Calu3 (cell line): ENCODE results near the gene C19orf18. TPM values are rescaled to one million over a fixed set of nuclear protein-coding genes. Genes with fewer than 3 reads are reported as not detected.

Experiments used
- BruUV-seq: library from RNA; stranded (reverse); fragments of 400-500 nt; replicated peaks from 2 replicates; lab custom pipeline; 2021; lab: Mats Ljungman, UMichigan
- CTCF ChIA-PET: fragments of 300-600 bp; sonication (Branson Sonifier 250); formaldehyde crosslinking; loops from one replicate; lab custom pipeline; 2022; ENCODE audit warnings: antibody characterized with exemption; lab: Charles Lee
- DNase-seq: peaks from one replicate; pipeline ENCODE4 v3.0.0; 2022
- H3K27ac Mint-ChIP-seq: one replicate; pipeline ENCODE4 v1.8.0; 2022; ENCODE audit warnings: mixed read lengths; ENCODE audit not compliant: unreplicated experiment
- H3K27me3 Mint-ChIP-seq: one replicate; pipeline ENCODE4 v1.8.0; 2022; ENCODE audit warnings: mixed read lengths; ENCODE audit not compliant: unreplicated experiment
- H3K36me3 Mint-ChIP-seq: one replicate; pipeline ENCODE4 v1.8.0; 2022; ENCODE audit warnings: mild to moderate bottlenecking, moderate library complexity, mixed read lengths; ENCODE audit not compliant: insufficient read depth, unreplicated experiment
- H3K4me1 Mint-ChIP-seq: one replicate; pipeline ENCODE4 v1.8.0; 2022; ENCODE audit warnings: mild to moderate bottlenecking, low read depth, mixed read lengths; ENCODE audit not compliant: unreplicated experiment
- H3K4me3 Mint-ChIP-seq: one replicate; pipeline ENCODE4 v1.8.0; 2022; ENCODE audit warnings: mild to moderate bottlenecking, low read depth, moderate library complexity, mixed read lengths; ENCODE audit not compliant: unreplicated experiment
- H3K9me3 Mint-ChIP-seq: one replicate; pipeline ENCODE4 v1.8.0; 2022; ENCODE audit warnings: low read depth, mixed read lengths; ENCODE audit not compliant: unreplicated experiment
- intact Hi-C: fragments of 100-400 bp; cut with micrococcal nuclease; formaldehyde crosslinking; loops from one replicate; pipeline ENCODE4 v1.10.0; 2022; ENCODE audit not compliant: unreplicated experiment
- total RNA-seq: library from RNA; stranded (reverse); gene quantifications from 2 replicates; pipeline ENCODE4 v1.2.3, GENCODE V29; 2022
- TF ChIP-seq, protein P1 (sequence below): fragments of 200-600 bp; IDR thresholded peaks from one replicate; pipeline ENCODE4 v1.8.0; 2022; ENCODE audit warnings: antibody characterized with exemption; ENCODE audit not compliant: unreplicated experiment

The C19orf18 gene
- total RNA-seq, 1 experiment from 2014 or later = 2.5 TPM

DNA sequence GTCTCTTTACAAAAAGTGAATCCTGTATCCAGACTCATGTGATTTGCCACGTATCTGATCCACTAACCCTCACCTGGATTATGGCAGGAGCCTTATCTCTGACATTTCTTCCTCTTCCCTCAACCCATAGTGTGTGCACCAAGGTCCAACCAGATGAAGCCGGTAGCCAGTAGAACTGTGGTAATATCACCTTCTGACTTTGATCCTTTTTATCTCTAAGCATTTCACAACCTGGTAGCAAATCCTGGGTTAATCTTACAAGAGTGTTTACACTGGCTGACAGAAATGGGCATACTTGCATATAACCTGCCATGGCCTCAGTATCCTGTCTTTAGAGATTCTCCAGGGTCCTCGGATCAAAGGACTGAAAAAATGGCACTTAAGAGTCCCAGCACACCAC lies 59.8 kb downstream of the C19orf18 start:
- no TSS peak for BruUV-seq
- no peak for DNase-seq
- H3K27me3 Mint-ChIP-seq = no peaks in the 10 kb centered on the region
- no peak overlapping the region for H3K4me3 Mint-ChIP-seq
- H3K27ac Mint-ChIP-seq = no peak overlapping the region
- peaks cover 34% of the 10 kb centered on the region for H3K9me3 Mint-ChIP-seq
- H3K4me1 Mint-ChIP-seq = peaks cover 11% of the 10 kb centered on the region
- peaks cover 56% of the 10 kb centered on the region for H3K36me3 Mint-ChIP-seq
- TF ChIP-seq, protein P1, sequence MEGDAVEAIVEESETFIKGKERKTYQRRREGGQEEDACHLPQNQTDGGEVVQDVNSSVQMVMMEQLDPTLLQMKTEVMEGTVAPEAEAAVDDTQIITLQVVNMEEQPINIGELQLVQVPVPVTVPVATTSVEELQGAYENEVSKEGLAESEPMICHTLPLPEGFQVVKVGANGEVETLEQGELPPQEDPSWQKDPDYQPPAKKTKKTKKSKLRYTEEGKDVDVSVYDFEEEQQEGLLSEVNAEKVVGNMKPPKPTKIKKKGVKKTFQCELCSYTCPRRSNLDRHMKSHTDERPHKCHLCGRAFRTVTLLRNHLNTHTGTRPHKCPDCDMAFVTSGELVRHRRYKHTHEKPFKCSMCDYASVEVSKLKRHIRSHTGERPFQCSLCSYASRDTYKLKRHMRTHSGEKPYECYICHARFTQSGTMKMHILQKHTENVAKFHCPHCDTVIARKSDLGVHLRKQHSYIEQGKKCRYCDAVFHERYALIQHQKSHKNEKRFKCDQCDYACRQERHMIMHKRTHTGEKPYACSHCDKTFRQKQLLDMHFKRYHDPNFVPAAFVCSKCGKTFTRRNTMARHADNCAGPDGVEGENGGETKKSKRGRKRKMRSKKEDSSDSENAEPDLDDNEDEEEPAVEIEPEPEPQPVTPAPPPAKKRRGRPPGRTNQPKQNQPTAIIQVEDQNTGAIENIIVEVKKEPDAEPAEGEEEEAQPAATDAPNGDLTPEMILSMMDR = no peak
- intact Hi-C loops = no loop called here
- CTCF ChIA-PET = no interaction called here

Other genes with a start within 250 kb of the C19orf18 start
- 1.8 and 2.1 TPM in 2 replicates for gene ZNF671, start 246.9 kb downstream of the C19orf18 start, total RNA-seq
- 19.7 and 21.6 TPM in 2 replicates for gene ZNF776, start 227.7 kb downstream of the C19orf18 start, total RNA-seq
- gene ZNF586, start 204.9 kb downstream of the C19orf18 start, total RNA-seq = 18.9 and 22.9 TPM in 2 replicates
- gene ZNF552, start 159.6 kb downstream of the C19orf18 start, total RNA-seq = 24.0 and 24.8 TPM in 2 replicates
- 31.1 and 31.6 TPM in 2 replicates for gene ZNF587B, start 144.2 kb downstream of the C19orf18 start, total RNA-seq
- 111 and 113 TPM in 2 replicates for gene ZNF587, start 124.7 kb downstream of the C19orf18 start, total RNA-seq
- 6.8 and 8.7 TPM in 2 replicates for gene ZNF814, start 85.5 kb downstream of the C19orf18 start, total RNA-seq
- gene ZNF417, start 57.9 kb downstream of the C19orf18 start, total RNA-seq = 14.9 and 17.2 TPM in 2 replicates
- 2.1 and 2.3 TPM in 2 replicates for gene ZNF418, start 39.1 kb downstream of the C19orf18 start, total RNA-seq
- gene ZNF256, start 26.8 kb downstream of the C19orf18 start, total RNA-seq = 7.1 TPM in 2 replicates
- 23.5 and 24.8 TPM in 2 replicates for gene ZNF606, start 28.3 kb upstream of the C19orf18 start, total RNA-seq
- gene ZSCAN1, start 59.5 kb upstream of the C19orf18 start, total RNA-seq = not detected in 2 replicates
- not detected in 2 replicates for gene ZNF135, start 84.7 kb upstream of the C19orf18 start, total RNA-seq
- 45.3 and 45.8 TPM in 2 replicates for gene ZSCAN18, start 123.7 kb upstream of the C19orf18 start, total RNA-seq
- gene ZNF329, start 176.3 kb upstream of the C19orf18 start, total RNA-seq = 9.5 and 11.2 TPM in 2 replicates
- 43.2 and 44.6 TPM in 2 replicates for gene ZNF274, start 208.5 kb upstream of the C19orf18 start, total RNA-seq